Activated CD4-positive, CD25-positive, alpha-beta regulatory T cell treated with anti-CD3 and anti-CD28 coated beads, Interleukin-2, amount 50 U/mL, for 24 hours (primary cell): ENCODE results near the gene SERPINH1.

ENCODE experiments used
- ATAC-seq, 2 donors: fragments of 150-1000 bp; cut with Tn5 transposase; one replicate each; pipeline ENCODE4 v1.10.0; 2021; ENCODE audit warnings: mild to moderate bottlenecking in 1 of 2, moderate library complexity in 1 of 2

The SERPINH1 gene

GRCh38 chr11:75562048-75562835, at the start of gene SERPINH1:
TSS of gene SERPINH1 (plus strand) at chr11:75562253. CDS start at chr11:75566350, 4,097 bp downstream.
- peak; percentile 89 to 94 for ATAC-seq

- ATAC-seq = no peak
Measured at GRCh38 chr11:75513250-75513649, 48.8 kb upstream of the SERPINH1 start.

- no peak for ATAC-seq
Measured at GRCh38 chr11:75514596-75514995, 47.5 kb upstream of the SERPINH1 start.

GRCh38 chr11:75516140-75516539, 45.9 kb upstream of the SERPINH1 start:
- no peak for ATAC-seq

GRCh38 chr11:75516886-75517285, 45.2 kb upstream of the SERPINH1 start:
- ATAC-seq = no peak

- no peak for ATAC-seq
Measured at GRCh38 chr11:75518204-75518549, 43.9 kb upstream of the SERPINH1 start.

GRCh38 chr11:75518771-75519653, 43.0 kb upstream of the SERPINH1 start:
- no peak for ATAC-seq

GRCh38 chr11:75520688-75521087, 41.4 kb upstream of the SERPINH1 start:
- no peak for ATAC-seq

GRCh38 chr11:75522286-75523044, 39.6 kb upstream of the SERPINH1 start:
- ATAC-seq = no peak

GRCh38 chr11:75523189-75523588, 38.9 kb upstream of the SERPINH1 start:
- no peak for ATAC-seq

GRCh38 chr11:75523811-75524664, 38.0 kb upstream of the SERPINH1 start:
- no peak for ATAC-seq

GRCh38 chr11:75524665-75525432, 37.2 kb upstream of the SERPINH1 start:
- ATAC-seq = no peak

- ATAC-seq = peak; percentile 88 to 90
Measured at GRCh38 chr11:75525433-75526191, 36.4 kb upstream of the SERPINH1 start, which contains the start of gene GDPD5. TSS of gene GDPD5 (minus strand) at chr11:75525941. CDS start at chr11:75477735, 48,206 bp downstream.

- ATAC-seq = no peak
Measured at GRCh38 chr11:75526192-75526541, 35.9 kb upstream of the SERPINH1 start.

- ATAC-seq = no peak
Measured at GRCh38 chr11:75527130-75527529, 34.9 kb upstream of the SERPINH1 start.

- no peak for ATAC-seq
Measured at GRCh38 chr11:75527938-75528735, 33.9 kb upstream of the SERPINH1 start.

- ATAC-seq = no peak
Measured at GRCh38 chr11:75530577-75530976, 31.5 kb upstream of the SERPINH1 start.

- ATAC-seq = no peak
Measured at GRCh38 chr11:75531325-75531724, 30.7 kb upstream of the SERPINH1 start.

GRCh38 chr11:75532200-75533048, 29.6 kb upstream of the SERPINH1 start:
- peak; percentile 50 to 55 for ATAC-seq
